MG63 (cell line): ENCODE measurements around the gene EFHC1. TPM values are rescaled to one million over a fixed set of nuclear protein-coding genes. Genes with fewer than 3 reads are reported as not detected.
A peak's percentile ranks its signal among the peaks of the same experiment; 100 is the strongest.

Source experiments
- DNase-seq: peaks from one replicate; pipeline ENCODE4 v3.0.0-alpha.2; 2020
- H3K27me3 ChIP-seq: fragments of 250-450 bp; sonication (Bioruptor Pico); 2 replicates; pipeline ENCODE4 v1.5.1; 2020; ENCODE audit warnings: mild to moderate bottlenecking, moderate library complexity
- H3K36me3 ChIP-seq: fragments of 250-450 bp; sonication (Bioruptor Pico); 2 replicates; pipeline ENCODE4 v1.5.1; 2020; ENCODE audit warnings: mild to moderate bottlenecking, moderate library complexity
- H3K4me3 ChIP-seq: fragments of 250-450 bp; sonication (Bioruptor Pico); 2 replicates; pipeline ENCODE4 v1.5.1; 2020; ENCODE audit warnings: mild to moderate bottlenecking, moderate library complexity
- H3K9me3 ChIP-seq: fragments of 250-450 bp; sonication (Bioruptor Pico); 2 replicates; pipeline ENCODE4 v1.5.1; 2020; ENCODE audit warnings: mild to moderate bottlenecking, moderate library complexity
- total RNA-seq: library from RNA; depleted of rRNA; stranded (reverse); fragments of >200 nt; shearing (Covaris generic); gene quantifications from 2 replicates; pipeline ENCODE4 v1.2.3, GENCODE V29; 2014; ENCODE audit warnings: low replicate concordance

Gene EFHC1
- total RNA-seq, 1 experiment from 2014 or later, result 78.4 TPM

- Histone ChIP-seq H3K9me3 (peaks cover 6% of the 10 kb centered on the region), H3K27me3 (no peaks in the 10 kb centered on the region), H3K4me3 (no peak overlapping the region), H3K36me3 (peaks cover 56% of the 10 kb centered on the region)
- DNase-seq, result no peak
Observed at GRCh38 chr6:52489881-52490280, 69.7 kb downstream of the EFHC1 start.

- DNase-seq, result no peak
- peaks cover 6% of the 10 kb centered on the region for H3K9me3 ChIP-seq
- H3K27me3 ChIP-seq, result no peaks in the 10 kb centered on the region
- H3K4me3 ChIP-seq, result no peak overlapping the region
- peaks cover 68% of the 10 kb centered on the region for H3K36me3 ChIP-seq
Observed at GRCh38 chr6:52491203-52492069, 71.3 kb downstream of the EFHC1 start.

GRCh38 chr6:52493669-52494068, 73.5 kb downstream of the EFHC1 start:
- DNase-seq, result no peak
- Histone ChIP-seq H3K4me3 (no peak overlapping the region), H3K9me3 (peaks cover 6% of the 10 kb centered on the region), H3K27me3 (no peaks in the 10 kb centered on the region), H3K36me3 (peaks cover 87% of the 10 kb centered on the region)

GRCh38 chr6:52494298-52495072, 74.3 kb downstream of the EFHC1 start:
- H3K9me3 ChIP-seq, result peaks cover 6% of the 10 kb centered on the region
- H3K27me3 ChIP-seq, result no peaks in the 10 kb centered on the region
- no peak for DNase-seq
- peaks cover 93% of the 10 kb centered on the region for H3K36me3 ChIP-seq
- H3K4me3 ChIP-seq, result no peak overlapping the region

GRCh38 chr6:52495922-52496321, 75.8 kb downstream of the EFHC1 start:
- Histone ChIP-seq H3K36me3 (peaks cover 95% of the 10 kb centered on the region), H3K4me3 (no peak overlapping the region), H3K9me3 (peaks cover 6% of the 10 kb centered on the region), H3K27me3 (no peaks in the 10 kb centered on the region)
- DNase-seq, result no peak

- Histone ChIP-seq H3K27me3 (no peaks in the 10 kb centered on the region), H3K36me3 (peaks cover 95% of the 10 kb centered on the region), H3K9me3 (peaks cover 3% of the 10 kb centered on the region), H3K4me3 (no peak overlapping the region)
- no peak for DNase-seq
Observed at GRCh38 chr6:52496631-52497030, 76.5 kb downstream of the EFHC1 start.

GRCh38 chr6:52497652-52498408, 77.7 kb downstream of the EFHC1 start:
- H3K36me3 ChIP-seq, result peaks cover 97% of the 10 kb centered on the region
- no peak overlapping the region for H3K4me3 ChIP-seq
- H3K27me3 ChIP-seq, result no peaks in the 10 kb centered on the region
- DNase-seq, result peak; percentile 53
- H3K9me3 ChIP-seq, result no peaks in the 10 kb centered on the region

GRCh38 chr6:52498538-52499017, 78.4 kb downstream of the EFHC1 start:
- Histone ChIP-seq H3K27me3 (no peaks in the 10 kb centered on the region), H3K4me3 (no peak overlapping the region), H3K36me3 (peaks cover 100% of the 10 kb centered on the region), H3K9me3 (no peaks in the 10 kb centered on the region)
- peak; percentile 55 for DNase-seq

- Histone ChIP-seq H3K4me3 (no peak overlapping the region), H3K9me3 (no peaks in the 10 kb centered on the region), H3K27me3 (no peaks in the 10 kb centered on the region), H3K36me3 (peaks cover 100% of the 10 kb centered on the region)
- no peak for DNase-seq
Observed at GRCh38 chr6:52499026-52499425, 78.9 kb downstream of the EFHC1 start.

GRCh38 chr6:52499681-52500236, 79.6 kb downstream of the EFHC1 start:
- DNase-seq, result no peak
- H3K27me3 ChIP-seq, result no peaks in the 10 kb centered on the region
- no peak overlapping the region for H3K4me3 ChIP-seq
- no peaks in the 10 kb centered on the region for H3K9me3 ChIP-seq
- peaks cover 96% of the 10 kb centered on the region for H3K36me3 ChIP-seq

GRCh38 chr6:52500238-52501129, 80.3 kb downstream of the EFHC1 start:
- H3K27me3 ChIP-seq, result no peaks in the 10 kb centered on the region
- H3K9me3 ChIP-seq, result no peaks in the 10 kb centered on the region
- H3K4me3 ChIP-seq, result no peak overlapping the region
- peaks cover 96% of the 10 kb centered on the region for H3K36me3 ChIP-seq
- DNase-seq, result peak; percentile 49

- Histone ChIP-seq H3K9me3 (no peaks in the 10 kb centered on the region), H3K4me3 (no peak overlapping the region), H3K36me3 (peaks cover 96% of the 10 kb centered on the region), H3K27me3 (no peaks in the 10 kb centered on the region)
- no peak for DNase-seq
Observed at GRCh38 chr6:52502306-52503029, 82.3 kb downstream of the EFHC1 start.

- no peaks in the 10 kb centered on the region for H3K27me3 ChIP-seq
- peak; percentile 79 for DNase-seq
- peaks cover 96% of the 10 kb centered on the region for H3K36me3 ChIP-seq
- H3K4me3 ChIP-seq, result no peak overlapping the region
- H3K9me3 ChIP-seq, result no peaks in the 10 kb centered on the region
Observed at GRCh38 chr6:52503323-52503747, 83.2 kb downstream of the EFHC1 start.

- Histone ChIP-seq H3K36me3 (peaks cover 96% of the 10 kb centered on the region), H3K27me3 (no peaks in the 10 kb centered on the region), H3K4me3 (no peak overlapping the region), H3K9me3 (no peaks in the 10 kb centered on the region)
- peak; percentile 100 for DNase-seq
Observed at GRCh38 chr6:52503851-52504781, 84.0 kb downstream of the EFHC1 start.
